Skeletal muscle tissue (tissue), 4 donors: ENCODE results near the gene OGFR. TPM values are rescaled to one million over a fixed set of nuclear protein-coding genes. Genes with fewer than 3 reads are reported as not detected.

Experiments used
- H3K27ac ChIP-seq: one replicate; pipeline ENCODE4 v1.7.0; 2013; ENCODE audit warnings: mild to moderate bottlenecking, low read depth, low read length, inconsistent platforms
- H3K27me3 ChIP-seq, 3 donors: one replicate each; pipeline ENCODE4 v1.7.0; 2013; ENCODE audit warnings: low read length in 3 of 3; ENCODE audit not compliant: control insufficient read depth in 3 of 3, insufficient read depth in 3 of 3
- H3K36me3 ChIP-seq, 3 donors: one replicate each; pipeline ENCODE4 v1.7.0; 2013; ENCODE audit warnings: low read length in 3 of 3; ENCODE audit not compliant: control insufficient read depth in 3 of 3, insufficient read depth in 3 of 3
- H3K4me1 ChIP-seq, 3 donors: one replicate each; pipeline ENCODE4 v1.7.0; 2013; ENCODE audit warnings: low read length in 3 of 3, mild to moderate bottlenecking in 3 of 3; ENCODE audit not compliant: control insufficient read depth in 3 of 3, insufficient read depth in 3 of 3
- H3K4me3 ChIP-seq, 3 donors: one replicate each; pipeline ENCODE4 v1.7.0; 2013; ENCODE audit warnings: low read length in 3 of 3
- H3K9ac ChIP-seq, 3 donors: one replicate each; pipeline ENCODE4 v1.7.0; 2013; ENCODE audit warnings: low read length in 3 of 3, mild to moderate bottlenecking in 3 of 3, moderate library complexity in 2 of 3, low read depth in 1 of 3
- H3K9me3 ChIP-seq, 3 donors: one replicate each; pipeline ENCODE4 v1.7.0; 2013; ENCODE audit warnings: low read length in 3 of 3; ENCODE audit not compliant: control insufficient read depth in 3 of 3
- total RNA-seq: library from RNA; depleted of rRNA; stranded (reverse); fragments of >200 nt; gene quantifications from one replicate; pipeline ENCODE4 v1.2.3, GENCODE V29; 2014
- donor health status: Osteomylitis.

Gene OGFR
- total RNA-seq, 1 donor from 2014 or later: 13.6 TPM

- Histone ChIP-seq H3K9me3 (no peaks in the 10 kb centered on the region), H3K4me3 (no peak overlapping the region), H3K4me1 (peaks cover 0 to under 1% (median 0%) of the 10 kb centered on the region in 3 donors), H3K27me3 (no peaks in the 10 kb centered on the region), H3K36me3 (peaks cover 14 to 19% (median 18%) of the 10 kb centered on the region in 3 donors), H3K27ac (no peak overlapping the region), H3K9ac (no peak overlapping the region)
Measured at GRCh38 chr20:62855120-62855519, 50.5 kb downstream of the OGFR start.

GRCh38 chr20:62856931-62857619 lies 52.4 kb downstream of the OGFR start:
- H3K9ac ChIP-seq: no peak overlapping the region
- H3K27ac ChIP-seq: no peak overlapping the region
- H3K4me3 ChIP-seq: no peak overlapping the region
- H3K9me3 ChIP-seq: no peaks in the 10 kb centered on the region
- H3K4me1 ChIP-seq: peaks cover 3 to 6% (median 5%) of the 10 kb centered on the region in 3 donors
- peaks cover 14 to 16% (median 15%) of the 10 kb centered on the region in 3 donors for H3K36me3 ChIP-seq
- H3K27me3 ChIP-seq: peaks cover 0 to 3% (median 0%) of the 10 kb centered on the region in 3 donors

- Histone ChIP-seq H3K27me3 (peaks cover 0 to 3% (median 0%) of the 10 kb centered on the region in 3 donors), H3K9me3 (no peaks in the 10 kb centered on the region), H3K4me3 (no peak overlapping the region), H3K9ac (no peak overlapping the region), H3K27ac (no peak overlapping the region), H3K4me1 (peaks cover 3 to 6% (median 5%) of the 10 kb centered on the region in 3 donors), H3K36me3 (peaks cover 8 to 12% (median 9%) of the 10 kb centered on the region in 3 donors)
Measured at GRCh38 chr20:62858058-62858830, 53.6 kb downstream of the OGFR start.

- H3K4me3 ChIP-seq: no peak overlapping the region
- no peak overlapping the region for H3K9ac ChIP-seq
Measured at GRCh38 chr20:62859721-62860120, 55.1 kb downstream of the OGFR start.

GRCh38 chr20:62860391-62860923 lies 55.8 kb downstream of the OGFR start:
- Histone ChIP-seq H3K4me3 (peak overlapping the region in 2 of 3 donors; percentile 14 to 38), H3K27ac (no peak overlapping the region), H3K9ac (no peak overlapping the region)

More at GRCh38 chr20:62859721-62860120, 55.1 kb downstream of the OGFR start:
- Histone ChIP-seq H3K27ac (no peak overlapping the region), H3K36me3 (peaks cover 8 to 9% (median 8%) of the 10 kb centered on the region in 3 donors), H3K9me3 (no peaks in the 10 kb centered on the region), H3K4me1 (peaks cover 3 to 6% (median 5%) of the 10 kb centered on the region in 3 donors), H3K27me3 (peaks cover 0 to 3% (median 0%) of the 10 kb centered on the region in 3 donors)

GRCh38 chr20:62860924-62861691 lies 56.5 kb downstream of the OGFR start:
- no peaks in the 10 kb centered on the region for H3K9me3 ChIP-seq
- H3K9ac ChIP-seq: peak overlapping the region in 1 of 3 donors; percentile 33
- H3K27ac ChIP-seq: no peak overlapping the region
- H3K4me3 ChIP-seq: peak overlapping the region in 2 of 3 donors; percentile 70 to 76
- H3K36me3 ChIP-seq: peaks cover 8 to 9% (median 8%) of the 10 kb centered on the region in 3 donors
- H3K4me1 ChIP-seq: peaks cover 3 to 6% (median 5%) of the 10 kb centered on the region in 3 donors
- H3K27me3 ChIP-seq: peaks cover 0 to 3% (median 0%) of the 10 kb centered on the region in 3 donors

More at GRCh38 chr20:62860391-62860923, 55.8 kb downstream of the OGFR start:
- H3K27me3 ChIP-seq: peaks cover 0 to 3% (median 0%) of the 10 kb centered on the region in 3 donors
- no peaks in the 10 kb centered on the region for H3K9me3 ChIP-seq
- H3K4me1 ChIP-seq: peaks cover 3 to 6% (median 5%) of the 10 kb centered on the region in 3 donors
- peaks cover 8 to 9% (median 8%) of the 10 kb centered on the region in 3 donors for H3K36me3 ChIP-seq

GRCh38 chr20:62861726-62862336 lies 57.2 kb downstream of the OGFR start, which contains the start of gene TCFL5:
Gene TCFL5 (minus strand): TSS chr20:62861822. CDS start chr20:62861670, 152 bp downstream.
- Histone ChIP-seq H3K9ac (peak within 1 kb of the TSS in 1 of 3 donors; percentile 33), H3K27ac (no peak within 1 kb of the TSS)

More at GRCh38 chr20:62861726-62862336, 57.2 kb downstream of the OGFR start, which contains the start of gene TCFL5:
- no peaks in the 10 kb centered on the region for H3K9me3 ChIP-seq
- peak within 1 kb of the TSS; percentile 9 to 76 (median 70) for H3K4me3 ChIP-seq
- H3K4me1 ChIP-seq: peaks cover 3 to 6% (median 5%) of the 10 kb centered on the region in 3 donors
- peaks cover 5 to 7% (median 7%) of the 10 kb centered on the region in 3 donors for H3K36me3 ChIP-seq
- peaks cover 0 to 3% (median 0%) of the 10 kb centered on the region in 3 donors for H3K27me3 ChIP-seq
